Vagina (tissue), 2 donors: Measurements from ENCODE around the gene GTF2IRD1.

ENCODE experiments used
- POLR2A ChIP-seq, 2 donors: fragments of 450-650 bp; IDR thresholded peaks; one replicate each; pipeline ENCODE4 v1.6.1; 2017; ENCODE audit warnings: antibody characterized with exemption in 2 of 2, mild to moderate bottlenecking in 2 of 2, moderate library complexity in 2 of 2
- TF ChIP-seq, protein P1 (sequence below), 3 experiments: fragments of 450-650 bp in 2 of 3; fragments of 200-600 bp in 1 of 3; sonication (generic) in 1 of 3; IDR thresholded peaks; one replicate each; pipeline ENCODE4 v1.5.1; 2017 to 2019; ENCODE audit warnings: antibody characterized with exemption in 3 of 3, mild to moderate bottlenecking in 2 of 3, moderate library complexity in 2 of 3

GRCh38 chr7:74521855-74522254 is 68.1 kb downstream of the GTF2IRD1 start:
- TF ChIP-seq POLR2A (IDR thresholded peaks at IDR 0.05), result no peak
- TF ChIP-seq, protein P1, sequence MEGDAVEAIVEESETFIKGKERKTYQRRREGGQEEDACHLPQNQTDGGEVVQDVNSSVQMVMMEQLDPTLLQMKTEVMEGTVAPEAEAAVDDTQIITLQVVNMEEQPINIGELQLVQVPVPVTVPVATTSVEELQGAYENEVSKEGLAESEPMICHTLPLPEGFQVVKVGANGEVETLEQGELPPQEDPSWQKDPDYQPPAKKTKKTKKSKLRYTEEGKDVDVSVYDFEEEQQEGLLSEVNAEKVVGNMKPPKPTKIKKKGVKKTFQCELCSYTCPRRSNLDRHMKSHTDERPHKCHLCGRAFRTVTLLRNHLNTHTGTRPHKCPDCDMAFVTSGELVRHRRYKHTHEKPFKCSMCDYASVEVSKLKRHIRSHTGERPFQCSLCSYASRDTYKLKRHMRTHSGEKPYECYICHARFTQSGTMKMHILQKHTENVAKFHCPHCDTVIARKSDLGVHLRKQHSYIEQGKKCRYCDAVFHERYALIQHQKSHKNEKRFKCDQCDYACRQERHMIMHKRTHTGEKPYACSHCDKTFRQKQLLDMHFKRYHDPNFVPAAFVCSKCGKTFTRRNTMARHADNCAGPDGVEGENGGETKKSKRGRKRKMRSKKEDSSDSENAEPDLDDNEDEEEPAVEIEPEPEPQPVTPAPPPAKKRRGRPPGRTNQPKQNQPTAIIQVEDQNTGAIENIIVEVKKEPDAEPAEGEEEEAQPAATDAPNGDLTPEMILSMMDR (IDR thresholded peaks at IDR 0.05), result no peak
